ENCODE results near the gene ANXA2R.

GRCh38 chr5:43027054-43027785 lies 12.9 kb downstream of the ANXA2R start:
- TF ChIP-seq POLR2A (IDR thresholded peaks at IDR 0.05) (no peak), CTCF (IDR thresholded peaks at IDR 0.05) (no peak), POLR2AphosphoS5 (IDR thresholded peaks at IDR 0.05) (no peak)
